Stimulated activated naive CD8-positive, alpha-beta T cell treated with anti-CD3 and anti-CD28 coated beads, Interleukin-15, Interleukin-2, amounts not matched to agents 100 U/mL and 50 U/mL, for 24 hours (primary cell): ENCODE results near the gene MEG3.
A peak's percentile ranks its signal among the peaks of the same experiment; 100 is the strongest.

Experiments used
- ATAC-seq: fragments of 150-1000 bp; cut with Tn5 transposase; one replicate; pipeline ENCODE4 v1.10.0; 2021
- DNase-seq: peaks from one replicate; pipeline ENCODE4 v3.0.0; 2021

Gene MEG3

DNA sequence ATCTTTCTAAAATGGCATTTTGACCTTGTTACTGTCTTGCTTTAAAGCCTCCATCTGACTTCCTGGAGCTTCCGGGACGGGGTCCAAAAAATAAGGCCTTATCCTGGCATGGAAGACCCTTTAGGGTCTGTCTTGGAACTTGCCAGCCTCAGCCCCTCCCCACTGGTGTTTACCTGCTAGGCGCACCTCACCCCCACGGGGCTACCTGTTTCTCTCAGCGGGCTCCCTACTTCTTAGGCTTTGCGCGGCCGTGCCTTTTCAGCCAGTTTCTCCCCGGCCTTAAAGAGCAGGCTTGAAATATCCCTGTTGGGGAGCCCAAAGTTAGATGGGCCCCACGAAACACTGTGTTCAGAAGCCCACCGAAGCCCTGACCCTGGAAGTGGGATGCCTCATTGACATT lies 72.5 kb downstream of the MEG3 start:
- DNase-seq (no peak), ATAC-seq (no peak)

DNA sequence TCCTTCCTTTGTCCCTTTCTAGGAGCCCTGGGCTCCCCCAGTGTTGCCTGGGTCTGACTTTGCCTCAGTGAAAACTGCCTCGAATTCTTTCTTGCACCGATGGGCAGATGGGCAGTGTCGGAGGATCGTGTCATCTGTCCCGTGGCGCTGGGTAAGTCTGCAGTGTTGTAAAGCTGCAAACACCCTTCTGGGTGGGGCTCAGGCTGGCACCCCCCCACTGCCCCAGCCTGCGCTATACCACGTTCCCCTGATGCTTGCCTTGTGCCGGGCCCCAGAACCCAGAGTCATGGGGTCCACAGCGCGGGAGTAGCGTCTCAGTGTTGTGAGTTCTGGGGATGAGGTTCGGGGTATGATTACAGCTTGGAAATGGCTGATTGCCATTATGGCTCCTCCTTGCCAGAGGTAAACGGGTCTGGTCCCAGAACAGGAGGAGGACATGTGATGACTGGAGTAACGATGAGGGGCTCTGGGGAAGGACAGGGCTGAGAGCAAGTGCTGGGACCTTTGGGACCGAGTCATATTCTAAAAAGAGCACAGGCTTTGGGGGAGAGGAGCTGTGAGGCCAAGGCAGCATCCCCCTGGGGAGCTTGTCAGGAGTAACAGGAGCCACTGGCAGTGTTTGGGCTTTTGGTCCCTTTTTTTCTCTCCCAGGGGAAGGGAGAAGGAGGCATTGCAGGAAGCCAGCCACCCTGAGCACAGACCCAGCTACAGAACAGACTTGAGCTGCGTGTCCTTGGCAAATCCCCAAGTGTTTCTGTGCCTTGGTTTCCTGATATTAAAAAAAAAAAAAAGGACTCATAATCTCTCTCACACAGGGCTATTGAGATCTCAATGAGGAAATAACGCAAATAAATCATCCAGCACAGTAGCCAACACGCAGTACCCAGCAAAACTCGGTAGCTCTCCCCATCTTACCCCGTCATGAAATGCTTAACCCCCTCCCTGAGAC lies 73.3 kb downstream of the MEG3 start:
- DNase-seq: no peak
- no peak for ATAC-seq

GRCh38 chr14:100899884-100900771 lies 74.2 kb downstream of the MEG3 start:
- ATAC-seq (no peak), DNase-seq (no peak)

- no peak for ATAC-seq
- DNase-seq: peak; percentile 32
Observed at GRCh38 chr14:100900837-100901390, 75.0 kb downstream of the MEG3 start.

- DNase-seq: no peak
- ATAC-seq: no peak
Observed at GRCh38 chr14:100901391-100902183, 75.7 kb downstream of the MEG3 start.

GRCh38 chr14:100902295-100903133 lies 76.6 kb downstream of the MEG3 start:
- no peak for ATAC-seq
- no peak for DNase-seq

DNA sequence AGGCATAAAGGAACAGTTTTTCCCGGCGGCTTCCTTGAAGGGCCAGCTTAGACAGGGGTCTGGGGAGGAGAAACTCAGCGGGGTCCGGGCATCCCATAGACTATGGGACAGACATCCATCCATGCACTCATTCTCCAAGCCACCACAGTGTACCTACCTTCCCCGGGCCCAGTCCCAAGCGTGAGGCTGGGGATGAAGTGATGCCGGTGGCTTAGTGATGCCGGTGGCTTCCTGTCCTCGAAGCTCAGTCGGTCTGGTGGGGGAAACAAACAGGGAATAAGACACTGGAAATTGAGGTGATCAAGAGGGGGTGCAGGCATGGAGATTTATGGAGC lies 77.2 kb downstream of the MEG3 start:
- no peak for DNase-seq
- no peak for ATAC-seq

- ATAC-seq (no peak), DNase-seq (no peak)
Observed at GRCh38 chr14:100903672-100904185, 77.8 kb downstream of the MEG3 start, which contains the start of gene RTL1. Gene RTL1, minus strand, starts transcription at chr14:100903722. Its CDS starts 18,934 bp downstream, at chr14:100884788.

DNA sequence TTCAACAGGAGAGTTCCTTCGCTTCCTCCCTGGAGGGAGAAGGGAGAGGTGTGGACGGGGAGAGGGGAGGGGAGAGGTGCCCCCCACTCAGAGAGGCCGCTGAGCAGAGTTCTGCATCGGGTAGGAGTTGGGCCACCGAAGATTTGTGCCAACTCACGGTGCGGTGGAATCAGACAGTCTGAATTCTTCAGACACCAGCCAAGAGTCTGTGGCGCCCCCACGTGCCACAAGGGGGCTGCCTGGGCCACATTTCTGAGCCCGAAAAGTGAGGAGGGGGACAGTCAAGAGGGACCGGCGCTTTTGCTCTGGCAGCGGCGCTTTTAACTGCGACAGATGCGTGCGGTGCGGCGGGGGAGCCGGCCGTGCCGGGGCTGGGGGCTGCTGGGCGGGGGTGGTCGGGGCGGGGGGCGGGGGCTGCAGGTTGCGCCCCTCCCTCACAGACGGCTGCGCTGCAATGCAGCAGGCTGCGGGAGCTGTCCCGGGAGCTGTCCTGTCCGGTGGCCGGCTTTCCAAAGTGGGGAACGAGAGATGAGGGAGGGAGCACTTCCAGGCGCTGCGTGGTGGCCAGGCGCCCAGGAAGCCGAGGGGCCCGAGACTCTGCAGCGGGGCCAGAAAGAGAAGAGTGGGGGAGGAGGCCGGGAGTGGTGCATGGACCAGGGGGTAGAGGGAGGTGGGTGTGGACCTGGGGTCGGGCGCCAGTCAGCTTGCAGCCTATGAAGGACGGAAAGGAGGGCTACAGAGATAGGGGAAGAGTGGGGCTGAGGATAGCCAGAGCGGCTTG lies 78.6 kb downstream of the MEG3 start:
- ATAC-seq (no peak), DNase-seq (no peak)

- DNase-seq (no peak), ATAC-seq (no peak)
Observed at GRCh38 chr14:100905166-100905565, 79.2 kb downstream of the MEG3 start.

GRCh38 chr14:100906420-100906819 lies 80.5 kb downstream of the MEG3 start:
- ATAC-seq: no peak
- DNase-seq: no peak

GRCh38 chr14:100907240-100907639 lies 81.3 kb downstream of the MEG3 start:
- ATAC-seq (no peak), DNase-seq (no peak)

DNA sequence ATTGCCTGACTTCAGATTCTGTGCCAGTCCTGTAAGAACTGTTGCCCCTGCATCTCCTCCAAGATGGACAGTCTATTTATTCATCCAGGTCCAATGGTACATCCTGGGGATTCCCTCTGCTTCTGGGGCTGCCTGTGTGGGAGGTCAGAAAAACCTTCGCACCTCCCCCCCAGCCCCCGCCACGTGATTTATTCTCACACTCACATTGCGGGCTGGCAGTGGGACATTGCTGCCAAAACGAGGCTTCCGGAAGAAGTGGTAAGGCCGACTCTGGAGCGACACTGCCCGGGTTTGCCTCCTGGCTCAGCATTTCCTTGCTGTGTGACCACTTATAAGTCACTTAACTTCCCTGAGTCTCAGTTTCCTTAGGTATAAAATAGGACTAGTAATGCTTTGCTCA lies 83.5 kb downstream of the MEG3 start:
- ATAC-seq (no peak), DNase-seq (no peak)
